GM21390 (cell line): ENCODE results near the gene FYB2.
A peak's percentile ranks its signal among the peaks of the same experiment; 100 is the strongest.

Experiments used
- ATAC-seq: cut with Tn5 transposase; IDR thresholded peaks from one replicate; pipeline ENCODE4 v1.9.1; 2021; ENCODE audit not compliant: unreplicated experiment

The FYB2 gene

GRCh38 chr1:56835657-56836056 is 16.5 kb upstream of the FYB2 start:
- ATAC-seq = no peak

- no peak for ATAC-seq
These were observed 15.1 kb upstream of the FYB2 start for GRCh38 chr1:56834137-56834900.

GRCh38 chr1:56833088-56833487 is 13.9 kb upstream of the FYB2 start:
- no peak for ATAC-seq

- peak; percentile 94 for ATAC-seq
These were observed 12.9 kb upstream of the FYB2 start for GRCh38 chr1:56831871-56832693.

GRCh38 chr1:56830052-56830451 is 10.8 kb upstream of the FYB2 start:
- ATAC-seq = no peak

- no peak for ATAC-seq
These were observed 8.5 kb upstream of the FYB2 start for GRCh38 chr1:56827711-56828110.

GRCh38 chr1:56825436-56825835 is 6.2 kb upstream of the FYB2 start:
- no peak for ATAC-seq

GRCh38 chr1:56824938-56825337 is 5.7 kb upstream of the FYB2 start:
- no peak for ATAC-seq

GRCh38 chr1:56824271-56824670 is 5.1 kb upstream of the FYB2 start:
- ATAC-seq = no peak

GRCh38 chr1:56821462-56821797 is 2.2 kb upstream of the FYB2 start:
- ATAC-seq = no peak

- peak; percentile 77 for ATAC-seq
These were observed 1.7 kb upstream of the FYB2 start for GRCh38 chr1:56820755-56821461.

- no peak for ATAC-seq
These were observed 1.3 kb downstream of the FYB2 start for GRCh38 chr1:56817716-56818463.

- peak; percentile 61 for ATAC-seq
These were observed 2.3 kb downstream of the FYB2 start for GRCh38 chr1:56816909-56817308.

- ATAC-seq = no peak
These were observed 2.9 kb downstream of the FYB2 start for GRCh38 chr1:56816264-56816663.

GRCh38 chr1:56814205-56814604 is 5.0 kb downstream of the FYB2 start:
- ATAC-seq = no peak

- ATAC-seq = no peak
These were observed 7.9 kb downstream of the FYB2 start for GRCh38 chr1:56811331-56811730.

GRCh38 chr1:56808410-56808809 is 10.8 kb downstream of the FYB2 start:
- no peak for ATAC-seq

GRCh38 chr1:56806804-56807203 is 12.4 kb downstream of the FYB2 start:
- ATAC-seq = no peak

- ATAC-seq = peak; percentile 65
These were observed 15.5 kb downstream of the FYB2 start for GRCh38 chr1:56803561-56804156.

- no peak for ATAC-seq
These were observed 19.4 kb downstream of the FYB2 start for GRCh38 chr1:56799605-56800400.
